Transverse colon (tissue), 3 donors: ENCODE results near the gene CANX.

Experiments
- CTCF ChIP-seq, 5 experiments: fragments of 200-600 bp in 3 of 5; fragments of 450-650 bp in 2 of 5; sonication (generic) in 3 of 5; IDR thresholded peaks; 1 replicate in 2 of 5; 2 replicates in 3 of 5; pipeline ENCODE4 v1.5.1; 2016 to 2017; ENCODE audit warnings: antibody characterized with exemption in 5 of 5, inconsistent platforms in 3 of 5, mild to moderate bottlenecking in 2 of 5, moderate library complexity in 1 of 5
- EP300 ChIP-seq: sonication (generic); formaldehyde crosslinking; IDR thresholded peaks from one replicate; pipeline ENCODE4 v1.6.1; 2017; ENCODE audit warnings: antibody characterized with exemption, low read depth

- TF ChIP-seq CTCF (IDR thresholded peaks at IDR 0.05) = no peak
- TF ChIP-seq EP300 = no peak
Measured at GRCh38 chr5:179733772-179734126, 35.0 kb downstream of the CANX start.
